ENCODE data around the gene PAK1IP1. TPM values are rescaled to one million over a fixed set of nuclear protein-coding genes. Genes with fewer than 3 reads are reported as not detected.
"Not testable (repeated sequence)": the region's sequence is repeated elsewhere in the genome, so short reads cannot be mapped to it uniquely, and the experiment has no call there.

Gene PAK1IP1, protein sequence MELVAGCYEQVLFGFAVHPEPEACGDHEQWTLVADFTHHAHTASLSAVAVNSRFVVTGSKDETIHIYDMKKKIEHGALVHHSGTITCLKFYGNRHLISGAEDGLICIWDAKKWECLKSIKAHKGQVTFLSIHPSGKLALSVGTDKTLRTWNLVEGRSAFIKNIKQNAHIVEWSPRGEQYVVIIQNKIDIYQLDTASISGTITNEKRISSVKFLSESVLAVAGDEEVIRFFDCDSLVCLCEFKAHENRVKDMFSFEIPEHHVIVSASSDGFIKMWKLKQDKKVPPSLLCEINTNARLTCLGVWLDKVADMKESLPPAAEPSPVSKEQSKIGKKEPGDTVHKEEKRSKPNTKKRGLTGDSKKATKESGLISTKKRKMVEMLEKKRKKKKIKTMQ
- 4.2 TPM for total RNA-seq

GRCh38 chr6:10694302-10695085, at the start of gene PAK1IP1, which contains the start of gene C6orf52:
TSS of gene PAK1IP1 (plus strand) at chr6:10694972. CDS start at chr6:10694986, 14 bp downstream.
TSS of gene C6orf52 (minus strand) at chr6:10694616. CDS start at chr6:10687550, 7,066 bp downstream.
- ATAC-seq, result peak; percentile 99
- DNase-seq (ENCODE audit: low spot score), result peak; percentile 93

DNA sequence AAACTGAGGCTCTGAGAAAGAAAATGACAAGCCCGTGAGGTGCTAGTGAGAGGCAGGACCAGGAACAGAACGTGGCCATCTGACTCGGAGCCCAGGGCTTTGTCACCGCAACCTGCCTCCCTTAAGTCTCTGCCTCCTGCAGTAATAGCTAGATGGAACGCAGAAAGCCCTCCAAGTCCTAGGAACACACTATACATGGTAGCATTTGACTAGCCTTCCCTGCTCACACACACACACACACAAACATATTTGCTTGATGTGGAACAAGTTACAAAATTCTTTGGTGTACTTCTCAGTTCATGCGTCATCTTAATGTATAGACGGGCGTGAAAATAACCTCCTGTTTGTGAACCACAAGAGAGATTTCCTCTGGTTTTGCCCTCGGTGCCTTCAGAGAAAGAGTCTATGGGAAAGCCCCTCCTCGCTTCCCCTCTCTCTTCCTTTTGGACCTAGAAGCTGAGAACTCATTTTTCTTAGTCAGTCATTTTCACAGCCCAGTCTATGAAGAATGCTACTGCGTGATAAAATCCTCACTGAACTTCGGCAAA, 39.2 kb upstream of the PAK1IP1 start:
- ATAC-seq (no peak), DNase-seq (ENCODE audit: low spot score) (no peak)

DNA sequence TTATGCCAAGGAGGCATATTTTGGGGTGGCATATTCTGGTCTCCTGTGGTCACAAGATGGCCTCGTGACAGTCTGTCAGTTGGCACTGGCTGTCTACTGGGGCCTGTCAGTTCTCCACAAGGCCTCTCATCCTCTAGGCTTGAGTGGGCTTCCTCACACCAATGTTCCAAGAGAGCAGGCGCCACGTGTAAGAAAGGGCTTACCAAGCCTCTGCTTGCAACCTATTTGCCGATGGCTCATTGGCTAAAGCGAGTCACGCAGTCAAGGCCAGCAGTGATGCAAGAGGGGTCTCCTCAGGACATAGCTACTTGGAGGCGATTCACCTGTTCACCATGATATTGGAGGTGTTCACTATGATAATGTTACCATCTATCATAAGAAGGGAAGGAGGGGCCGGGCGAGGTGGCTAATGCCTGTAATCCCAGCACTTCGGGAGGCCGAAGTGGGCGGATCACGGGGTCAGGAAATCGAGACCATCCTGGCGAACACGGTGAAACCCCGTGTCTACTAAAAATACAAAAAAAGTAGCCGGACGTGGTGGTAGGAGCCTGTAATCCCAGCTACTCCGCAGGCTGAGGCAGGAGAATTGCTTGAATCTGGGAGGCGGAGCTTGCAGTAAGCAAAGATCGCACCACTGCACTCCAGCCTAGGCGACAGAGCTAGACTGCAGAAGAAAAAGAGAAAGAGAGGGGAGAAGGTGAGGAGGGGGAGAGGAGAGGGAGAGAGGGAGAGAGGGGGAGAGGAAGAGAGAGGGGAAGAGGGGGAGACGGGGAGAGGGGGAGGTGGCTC, 35.7 kb upstream of the PAK1IP1 start:
- ATAC-seq (no peak), DNase-seq (ENCODE audit: low spot score) (no peak)

- DNase-seq (ENCODE audit: low spot score), result no peak
- peak; percentile 19 for ATAC-seq
Observed at GRCh38 chr6:10659699-10660348, 34.9 kb upstream of the PAK1IP1 start.

GRCh38 chr6:10660431-10661191, 34.2 kb upstream of the PAK1IP1 start:
- ATAC-seq; DNase-seq (ENCODE audit: low spot score): not testable (repeated sequence)

DNA sequence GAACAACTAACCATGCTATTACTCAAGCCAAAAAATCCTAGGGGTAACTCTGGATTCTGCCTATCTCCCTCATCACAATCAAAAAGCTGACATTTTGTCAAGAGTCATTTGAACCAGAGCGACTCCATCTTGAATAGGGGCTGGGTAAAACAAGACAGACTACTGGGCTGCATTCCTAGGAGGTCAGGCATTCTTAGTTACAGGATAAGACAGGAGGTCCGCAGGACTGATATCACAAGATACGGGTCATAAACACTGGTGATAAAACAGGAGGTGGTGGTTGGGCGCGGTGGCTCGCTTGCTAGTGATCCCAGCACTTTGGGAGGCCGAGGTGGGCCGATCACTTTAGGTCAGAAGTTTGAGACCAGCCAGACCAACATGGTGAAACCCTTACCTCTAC, 32.6 kb upstream of the PAK1IP1 start:
- DNase-seq (ENCODE audit: low spot score), result no peak

DNA sequence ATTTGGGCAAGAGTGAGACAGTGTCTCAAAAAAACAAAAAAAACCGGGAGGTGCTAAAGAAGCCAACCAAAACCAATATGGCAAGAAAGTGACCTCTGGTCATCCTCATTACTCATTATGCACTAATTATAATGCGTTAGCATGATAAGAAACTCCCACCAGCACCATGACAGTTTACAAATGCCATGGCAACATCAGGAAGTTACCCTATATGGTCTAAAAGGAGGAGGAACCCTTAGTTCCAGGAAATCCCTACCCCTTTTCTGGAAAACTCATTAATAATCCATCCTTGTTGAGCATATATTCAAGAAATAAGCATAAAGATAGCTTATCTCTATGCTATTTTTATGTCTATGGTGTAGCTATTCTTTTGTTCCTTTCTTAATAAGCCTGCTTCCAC, 32.0 kb upstream of the PAK1IP1 start:
- ATAC-seq, result no peak
- DNase-seq (ENCODE audit: low spot score), result no peak

More for the DNA sequence above, 32.6 kb upstream of the PAK1IP1 start:
- ATAC-seq, result no peak

DNA sequence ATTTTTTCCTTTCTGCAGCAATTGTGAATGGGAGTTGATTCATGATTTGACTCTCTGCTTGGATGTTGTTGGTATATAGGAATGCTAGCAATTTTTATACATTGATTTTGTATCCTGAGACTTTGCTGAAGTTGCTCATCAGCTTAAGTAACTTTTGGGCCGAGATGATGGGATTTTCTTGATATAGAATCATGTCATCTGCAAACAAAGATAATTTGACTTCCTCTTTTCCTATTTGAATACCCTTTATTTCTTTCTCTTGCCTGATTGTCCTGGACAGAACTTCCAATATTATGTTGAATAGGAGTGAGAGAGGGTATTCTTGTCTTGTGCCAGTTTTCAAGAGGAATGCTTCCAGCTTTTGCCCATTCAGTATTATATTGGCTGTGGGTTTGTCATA, 29.2 kb upstream of the PAK1IP1 start:
- DNase-seq (ENCODE audit: low spot score); ATAC-seq: not testable (repeated sequence)

DNA sequence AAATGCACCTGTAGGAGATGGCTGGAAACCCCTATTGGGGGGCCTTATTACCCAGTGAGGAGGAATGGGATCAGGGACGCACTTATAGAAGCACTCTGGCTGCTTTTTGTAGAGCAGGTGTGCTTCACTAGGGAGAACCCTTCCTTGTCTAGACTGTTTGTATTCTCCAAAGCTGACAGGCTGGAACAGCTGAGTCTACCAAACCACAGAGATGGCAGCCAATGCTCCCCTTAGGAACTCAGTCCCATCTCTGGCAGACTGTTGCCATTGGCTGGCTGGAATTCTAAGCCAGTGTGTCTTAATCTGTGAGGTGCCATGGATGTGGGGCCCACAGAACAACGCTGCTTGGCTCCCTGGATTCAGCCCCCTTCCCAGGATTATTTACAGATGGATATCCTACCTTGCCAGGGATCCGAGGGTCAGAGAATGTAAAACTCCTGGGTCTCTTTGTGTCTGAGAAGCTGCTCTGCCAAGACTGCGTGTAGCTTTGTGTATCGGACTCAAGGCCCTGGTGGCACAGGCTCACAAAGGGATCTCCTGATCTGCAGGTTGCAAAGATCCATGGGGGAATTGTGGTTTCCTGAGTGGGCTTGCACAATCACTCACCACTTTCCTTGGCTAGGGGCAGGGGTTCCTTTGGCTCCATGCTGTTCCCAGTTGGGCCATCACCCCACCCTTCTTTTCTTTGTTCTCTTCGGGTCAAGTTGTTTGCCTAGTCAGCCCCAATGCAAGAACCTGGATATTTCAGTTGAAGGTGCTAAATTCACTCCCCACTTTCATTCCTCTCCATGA, 26.4 kb upstream of the PAK1IP1 start:
- no peak for ATAC-seq
- DNase-seq (ENCODE audit: low spot score), result no peak

DNA sequence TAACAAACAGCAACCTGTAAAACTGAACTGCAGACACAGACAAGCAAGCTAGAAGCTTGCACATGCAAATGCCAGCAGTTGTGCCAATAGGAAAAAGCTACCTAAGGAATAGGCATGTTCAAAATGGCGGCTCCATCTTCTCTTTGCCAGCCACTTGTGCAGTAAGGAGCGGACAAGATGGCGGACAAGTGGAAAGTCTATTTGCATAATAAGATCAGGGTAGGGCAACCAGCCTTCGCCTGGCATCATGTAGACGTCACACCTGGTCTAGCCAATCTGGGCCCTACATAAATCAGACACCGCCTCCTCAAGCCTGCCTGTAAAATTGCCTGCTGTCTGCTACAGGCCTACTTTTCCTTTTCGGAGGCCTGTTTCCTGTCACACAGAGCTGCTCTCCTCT, 18.4 kb upstream of the PAK1IP1 start:
- DNase-seq (ENCODE audit: low spot score), result no peak
- ATAC-seq, result no peak

DNA sequence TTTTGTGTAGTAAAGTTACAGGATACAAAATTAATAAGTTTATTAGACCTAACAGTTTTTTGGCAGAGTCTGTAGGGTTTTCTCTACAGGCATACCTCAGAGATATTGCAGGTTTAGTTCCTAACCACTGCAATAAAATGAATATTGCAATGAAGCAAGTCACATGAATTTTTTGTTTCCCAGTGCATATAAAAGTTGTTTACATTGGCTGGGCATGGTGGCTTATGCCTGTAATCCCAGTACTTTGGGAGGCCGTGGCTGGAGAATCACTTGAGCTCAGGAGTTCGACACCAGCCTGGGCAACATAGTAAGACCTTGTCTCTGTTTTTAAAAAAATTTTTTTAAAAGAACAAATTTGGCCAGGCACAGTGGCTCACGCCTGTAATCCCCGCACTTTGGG, 16.3 kb upstream of the PAK1IP1 start:
- ATAC-seq, result no peak
- no peak for DNase-seq (ENCODE audit: low spot score)

DNA sequence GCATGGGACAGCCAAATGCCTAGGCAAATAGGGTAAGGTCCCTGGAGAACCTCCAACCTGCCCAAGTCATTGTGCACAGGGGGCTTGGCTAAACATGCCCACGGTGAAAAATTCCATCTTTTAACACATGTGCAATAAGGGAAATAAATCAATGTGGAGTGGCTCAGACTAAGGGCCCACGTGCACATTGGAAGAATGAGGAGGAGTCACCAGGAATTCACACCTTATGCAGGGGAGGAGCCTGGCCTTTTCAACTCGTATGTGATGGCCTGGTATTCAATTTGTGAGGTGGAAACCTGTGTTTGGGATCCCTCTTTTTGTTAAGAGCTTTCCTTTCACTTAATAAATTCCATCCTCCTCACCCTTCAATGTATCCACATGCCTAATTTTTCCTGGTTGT, 13.0 kb upstream of the PAK1IP1 start:
- no peak for ATAC-seq
- no peak for DNase-seq (ENCODE audit: low spot score)

GRCh38 chr6:10682355-10682988, 12.3 kb upstream of the PAK1IP1 start:
- ATAC-seq (no peak), DNase-seq (ENCODE audit: low spot score) (no peak)

GRCh38 chr6:10684618-10685017, 10.2 kb upstream of the PAK1IP1 start:
- DNase-seq (ENCODE audit: low spot score), result no peak
- no peak for ATAC-seq

- DNase-seq (ENCODE audit: low spot score), result no peak
- ATAC-seq, result no peak
Observed at GRCh38 chr6:10685092-10685915, 9.5 kb upstream of the PAK1IP1 start.

- no peak for ATAC-seq
- DNase-seq (ENCODE audit: low spot score), result no peak
Observed at GRCh38 chr6:10686901-10687300, 7.9 kb upstream of the PAK1IP1 start.

DNA sequence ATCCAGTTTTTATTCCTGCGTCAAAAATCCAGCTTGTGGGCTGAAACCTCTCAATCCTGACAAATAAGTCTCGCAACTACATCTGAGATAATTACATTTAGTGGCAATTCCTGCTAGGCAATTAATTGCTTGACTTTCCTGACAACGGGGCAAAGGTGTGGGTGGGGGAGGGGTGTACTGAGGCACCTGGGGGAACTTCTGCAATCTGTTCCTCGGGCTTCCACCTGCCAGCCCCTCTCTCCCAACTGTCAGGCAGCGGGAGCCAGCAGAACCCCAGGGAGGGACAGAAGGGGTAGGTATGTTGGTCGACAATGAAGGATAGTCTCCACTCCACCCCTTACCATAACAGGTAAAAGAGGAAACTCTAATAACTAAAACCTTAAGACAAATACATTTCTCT, 7.2 kb upstream of the PAK1IP1 start:
- DNase-seq (ENCODE audit: low spot score) (no peak), ATAC-seq (no peak)
